Esophagus squamous epithelium (tissue), 4 donors: ENCODE results near the gene MAP3K9.

Source experiments
- POLR2A ChIP-seq, 4 donors: fragments of 450-650 bp; IDR thresholded peaks; one replicate each; pipeline ENCODE4 v1.6.1; 2017; ENCODE audit warnings: antibody characterized with exemption in 4 of 4, mild to moderate bottlenecking in 4 of 4, moderate library complexity in 3 of 4
- TF ChIP-seq, protein P1 (sequence below), 6 experiments: fragments of 450-650 bp in 4 of 6; fragments of 200-600 bp in 2 of 6; sonication (generic) in 2 of 6; IDR thresholded peaks; one replicate each; pipeline ENCODE4 v1.5.1; 2016 to 2019; ENCODE audit warnings: antibody characterized with exemption in 6 of 6, mild to moderate bottlenecking in 4 of 6, moderate library complexity in 4 of 6

DNA sequence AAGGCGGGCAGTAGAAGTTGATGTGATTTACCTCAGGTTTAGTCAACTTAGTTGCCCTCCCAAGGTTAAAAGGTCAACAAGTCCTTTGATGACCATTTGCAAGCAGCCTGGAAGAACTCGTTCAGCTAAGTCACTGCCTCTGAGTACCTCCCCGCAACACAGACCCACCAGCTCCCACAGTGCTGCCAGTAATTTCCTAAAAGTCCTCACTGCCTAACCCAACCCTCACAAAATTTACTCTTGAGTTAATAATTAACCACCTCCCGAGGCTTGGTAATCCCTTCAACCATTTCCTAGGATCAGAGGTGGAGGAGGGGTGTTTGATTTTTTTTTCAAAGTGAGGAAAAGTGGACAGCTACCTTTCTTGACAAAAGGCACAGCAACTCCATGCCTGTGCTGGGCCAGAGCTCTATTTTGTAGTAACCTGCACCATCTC lies 55.8 kb downstream of the MAP3K9 start:
- no peak for TF ChIP-seq POLR2A (IDR thresholded peaks at IDR 0.05)
- TF ChIP-seq, protein P1, sequence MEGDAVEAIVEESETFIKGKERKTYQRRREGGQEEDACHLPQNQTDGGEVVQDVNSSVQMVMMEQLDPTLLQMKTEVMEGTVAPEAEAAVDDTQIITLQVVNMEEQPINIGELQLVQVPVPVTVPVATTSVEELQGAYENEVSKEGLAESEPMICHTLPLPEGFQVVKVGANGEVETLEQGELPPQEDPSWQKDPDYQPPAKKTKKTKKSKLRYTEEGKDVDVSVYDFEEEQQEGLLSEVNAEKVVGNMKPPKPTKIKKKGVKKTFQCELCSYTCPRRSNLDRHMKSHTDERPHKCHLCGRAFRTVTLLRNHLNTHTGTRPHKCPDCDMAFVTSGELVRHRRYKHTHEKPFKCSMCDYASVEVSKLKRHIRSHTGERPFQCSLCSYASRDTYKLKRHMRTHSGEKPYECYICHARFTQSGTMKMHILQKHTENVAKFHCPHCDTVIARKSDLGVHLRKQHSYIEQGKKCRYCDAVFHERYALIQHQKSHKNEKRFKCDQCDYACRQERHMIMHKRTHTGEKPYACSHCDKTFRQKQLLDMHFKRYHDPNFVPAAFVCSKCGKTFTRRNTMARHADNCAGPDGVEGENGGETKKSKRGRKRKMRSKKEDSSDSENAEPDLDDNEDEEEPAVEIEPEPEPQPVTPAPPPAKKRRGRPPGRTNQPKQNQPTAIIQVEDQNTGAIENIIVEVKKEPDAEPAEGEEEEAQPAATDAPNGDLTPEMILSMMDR (IDR thresholded peaks at IDR 0.05), result no peak
